Ectodermal cell (in vitro differentiated cells): ENCODE measurements around the gene PITX3.
"Not testable (repeated sequence)": the region's sequence is repeated elsewhere in the genome, so short reads cannot be mapped to it uniquely, and the experiment has no call there.

ENCODE experiments used
- H3K27ac ChIP-seq: 2 replicates; pipeline ENCODE4 v1.7.0; 2013; ENCODE audit warnings: mild to moderate bottlenecking, low read depth, low read length; ENCODE audit not compliant: insufficient read depth, poor library complexity, severe bottlenecking
- H3K27me3 ChIP-seq: 2 replicates; pipeline ENCODE4 v1.7.0; 2013; ENCODE audit warnings: mild to moderate bottlenecking, low read length; ENCODE audit not compliant: insufficient read depth, control insufficient read depth, poor library complexity, severe bottlenecking
- H3K36me3 ChIP-seq: one replicate; pipeline ENCODE4 v1.7.0; 2013; ENCODE audit warnings: low read length; ENCODE audit not compliant: control insufficient read depth, insufficient read depth
- H3K4me1 ChIP-seq: one replicate; pipeline ENCODE4 v1.7.0; 2013; ENCODE audit warnings: low read length; ENCODE audit not compliant: control insufficient read depth, insufficient read depth
- H3K4me3 ChIP-seq: 2 replicates; pipeline ENCODE4 v1.7.0; 2013; ENCODE audit warnings: low read depth, low read length, control low read depth; ENCODE audit not compliant: insufficient read depth
- H3K9me3 ChIP-seq: 2 replicates; pipeline ENCODE4 v1.7.0; 2013; ENCODE audit warnings: mild to moderate bottlenecking, low read length, moderate library complexity; ENCODE audit not compliant: control insufficient read depth
- whole genome bisulfite sequencing, 2 experiments: methylation state at CpG; one replicate each; pipeline ENCODE4 v1.1.7; 2013; ENCODE audit warnings: missing lambda C conversion rate in 2 of 2; 5-methylcytosine and 5-hydroxymethylcytosine counted together

The PITX3 gene

GRCh38 chr10:102230861-102231356, 10.4 kb downstream of the PITX3 start:
- no peaks in the 10 kb centered on the region for H3K36me3 ChIP-seq
- H3K4me1 ChIP-seq: peaks cover 6% of the 10 kb centered on the region
- WGBS, 2 experiments: 1 to 2% methylated on average over 52 of the region's 52 CpGs
- no peaks in the 10 kb centered on the region for H3K9me3 ChIP-seq
- H3K4me3 ChIP-seq: peak overlapping the region; percentile 38
- peaks cover 98% of the 10 kb centered on the region for H3K27me3 ChIP-seq
- H3K27ac ChIP-seq: no peak overlapping the region

DNA sequence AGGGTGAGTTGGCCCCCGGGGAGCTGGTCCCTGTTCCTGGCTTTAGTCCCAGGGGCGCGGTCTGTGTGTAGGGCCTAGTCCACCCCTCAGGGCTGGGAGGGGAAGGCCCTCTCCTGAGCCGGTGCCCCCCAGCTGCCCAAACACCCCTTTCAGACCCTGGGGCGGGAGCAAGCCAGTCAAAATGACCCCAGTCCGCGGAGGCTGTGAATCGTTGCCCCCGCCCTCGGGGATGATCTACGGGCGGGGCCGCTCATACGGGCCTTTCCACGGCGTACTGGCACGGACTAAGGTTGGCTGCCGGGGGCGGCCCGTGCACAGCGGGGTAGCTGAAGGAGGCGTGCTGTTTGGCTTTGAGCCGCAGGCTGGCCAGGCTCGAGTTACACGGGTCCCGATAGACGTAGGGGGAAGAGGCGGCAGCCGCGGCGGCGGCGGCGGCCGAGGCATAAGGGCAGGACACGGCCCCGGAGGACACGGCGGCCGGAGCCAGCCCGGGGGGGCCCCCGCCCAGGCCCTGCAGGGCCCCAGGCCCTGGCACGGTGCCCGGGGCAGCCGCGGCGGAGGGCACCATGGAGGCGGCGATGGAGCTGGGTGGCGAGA, 10.9 kb downstream of the PITX3 start:
- H3K9me3 ChIP-seq: no peaks in the 10 kb centered on the region
- peak overlapping the region; percentile 38 for H3K4me3 ChIP-seq
- peaks cover 6% of the 10 kb centered on the region for H3K4me1 ChIP-seq
- WGBS, 2 experiments: 2% methylated on average over 50 of the region's 50 CpGs
- H3K27me3 ChIP-seq: peaks cover 98% of the 10 kb centered on the region
- H3K27ac ChIP-seq: no peak overlapping the region
- no peaks in the 10 kb centered on the region for H3K36me3 ChIP-seq

GRCh38 chr10:102229810-102230263, 11.5 kb downstream of the PITX3 start:
- Histone ChIP-seq H3K36me3 (no peaks in the 10 kb centered on the region), H3K9me3 (no peaks in the 10 kb centered on the region), H3K27ac (no peak overlapping the region), H3K4me3 (peak overlapping the region; percentile 38), H3K27me3 (peaks cover 99% of the 10 kb centered on the region), H3K4me1 (peaks cover 5% of the 10 kb centered on the region)
- 3 to 4% methylated on average over 24 of the region's 24 CpGs for WGBS, 2 experiments

- Histone ChIP-seq H3K27me3 (peaks cover 96% of the 10 kb centered on the region), H3K27ac (no peak overlapping the region), H3K36me3 (no peaks in the 10 kb centered on the region), H3K9me3 (no peaks in the 10 kb centered on the region), H3K4me3 (no peak overlapping the region), H3K4me1 (no peaks in the 10 kb centered on the region)
- WGBS, 2 experiments: 82 to 84% methylated on average over 8 of the region's 8 CpGs
Measured at GRCh38 chr10:102227050-102227449, 14.3 kb downstream of the PITX3 start.

DNA sequence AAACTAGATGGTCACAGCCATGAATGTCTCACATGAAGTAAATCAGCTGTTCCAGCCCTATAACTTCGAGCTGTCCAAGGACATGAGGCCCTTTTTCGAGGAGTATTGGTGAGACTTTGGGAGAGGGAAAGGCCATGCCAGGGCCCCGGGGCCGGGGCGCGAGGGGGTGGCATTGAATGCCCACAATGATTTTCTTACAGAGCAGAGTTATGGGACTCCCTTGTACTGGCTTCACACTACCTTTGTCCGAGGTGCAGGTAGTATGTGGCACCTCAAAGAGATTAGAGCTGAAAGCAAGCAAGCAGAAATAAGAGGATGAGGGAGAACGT, 14.8 kb downstream of the PITX3 start:
- H3K27me3 ChIP-seq: peaks cover 95% of the 10 kb centered on the region
- H3K9me3 ChIP-seq: no peaks in the 10 kb centered on the region
- H3K4me1 ChIP-seq: no peaks in the 10 kb centered on the region
- no peak overlapping the region for H3K27ac ChIP-seq
- 73 to 75% methylated on average over 8 of the region's 8 CpGs for WGBS, 2 experiments
- H3K36me3 ChIP-seq: no peaks in the 10 kb centered on the region
- H3K4me3 ChIP-seq: no peak overlapping the region

GRCh38 chr10:102225646-102226541, 15.4 kb downstream of the PITX3 start, which contains the start of gene ELOVL3:
Gene ELOVL3, plus strand, starts transcription at chr10:102226299. Its CDS starts 250 bp downstream, at chr10:102226549.
- Histone ChIP-seq H3K4me1 (no peaks in the 10 kb centered on the region), H3K36me3 (no peaks in the 10 kb centered on the region), H3K9me3 (no peaks in the 10 kb centered on the region), H3K27me3 (peaks cover 92% of the 10 kb centered on the region), H3K4me3 (peak within 1 kb of the TSS; percentile 16), H3K27ac (no peak within 1 kb of the TSS)
- WGBS, 2 experiments: 8% methylated on average over 47 of the region's 47 CpGs

DNA sequence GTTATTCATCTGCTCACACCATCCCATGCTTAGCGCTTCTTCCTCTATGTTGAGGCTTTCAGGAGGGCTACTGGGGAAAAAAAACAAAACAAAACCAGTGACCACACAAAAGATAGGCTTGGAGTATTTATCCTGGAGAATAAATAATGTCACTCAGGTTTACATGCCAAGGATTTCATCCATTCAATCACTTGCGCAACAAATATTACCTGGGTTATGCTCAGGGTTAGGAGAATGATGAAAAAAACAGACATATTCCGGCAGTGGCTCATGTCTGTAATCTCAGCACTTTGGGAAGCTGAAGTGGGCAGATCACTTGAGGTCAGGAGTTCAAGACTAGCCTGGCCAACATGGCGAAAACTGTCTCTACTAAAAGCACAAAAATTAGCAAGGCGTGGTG, 18.5 kb downstream of the PITX3 start:
- H3K36me3 ChIP-seq: no peaks in the 10 kb centered on the region
- WGBS, 2 experiments: 86 to 91% methylated on average over 5 of the region's 5 CpGs
- peaks cover 64% of the 10 kb centered on the region for H3K27me3 ChIP-seq
- H3K4me3 ChIP-seq: no peak overlapping the region
- H3K9me3 ChIP-seq: no peaks in the 10 kb centered on the region
- no peaks in the 10 kb centered on the region for H3K4me1 ChIP-seq
- no peak overlapping the region for H3K27ac ChIP-seq

- Histone ChIP-seq H3K9me3 (no peaks in the 10 kb centered on the region), H3K4me3 (no peak overlapping the region), H3K27ac (no peak overlapping the region), H3K27me3 (peaks cover 42% of the 10 kb centered on the region), H3K4me1 (no peaks in the 10 kb centered on the region), H3K36me3 (no peaks in the 10 kb centered on the region)
Measured at GRCh38 chr10:102220612-102221011, 20.7 kb downstream of the PITX3 start.

DNA sequence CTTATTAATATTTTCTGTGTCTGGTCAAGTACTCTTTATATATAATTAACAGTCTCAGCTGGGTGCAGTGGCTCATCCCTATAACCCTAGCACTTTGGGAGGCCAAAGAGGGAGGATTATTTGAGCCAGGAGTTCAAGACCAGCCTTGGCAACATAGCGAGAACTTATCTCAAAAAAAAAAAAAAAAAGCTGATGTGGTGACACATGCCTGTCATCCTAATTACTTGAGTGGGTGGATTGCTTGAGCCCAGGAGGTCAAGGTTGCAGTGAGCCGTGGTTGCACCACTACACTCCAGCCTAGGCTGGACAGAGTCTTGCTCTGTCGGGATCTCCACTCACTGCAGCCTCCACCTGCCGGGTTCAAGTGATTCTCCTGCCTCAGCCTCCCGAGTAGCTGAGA, 21.9 kb downstream of the PITX3 start:
- Histone ChIP-seq H3K27me3 (peaks cover 30% of the 10 kb centered on the region), H3K4me3 (no peak overlapping the region), H3K27ac (no peak overlapping the region), H3K4me1 (no peaks in the 10 kb centered on the region), H3K36me3 (no peaks in the 10 kb centered on the region), H3K9me3 (no peaks in the 10 kb centered on the region)
- WGBS, 2 experiments: 86 to 91% methylated on average over 5 of the region's 5 CpGs

DNA sequence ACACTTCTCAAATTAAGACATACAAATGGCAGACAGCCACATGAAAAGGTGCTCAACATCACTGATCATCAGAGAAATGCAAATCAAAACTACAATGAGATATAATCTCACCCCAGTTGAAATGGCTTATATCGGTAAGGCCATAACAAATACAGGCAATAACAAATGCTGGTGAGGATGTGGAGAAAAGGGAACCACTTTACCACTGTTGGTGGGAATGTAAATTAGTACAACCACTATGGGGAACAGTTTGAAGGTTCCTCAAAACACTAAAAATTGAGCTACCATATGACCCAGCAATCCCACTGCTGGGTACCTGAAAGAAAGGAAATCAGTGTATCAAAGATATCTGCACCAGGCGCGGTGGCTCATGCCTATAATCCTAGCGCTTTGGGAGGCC, 27.7 kb downstream of the PITX3 start:
- H3K4me3 ChIP-seq, H3K9me3 ChIP-seq, H3K36me3 ChIP-seq, H3K4me1 ChIP-seq, H3K27ac ChIP-seq, H3K27me3 ChIP-seq: not testable (repeated sequence)
- 76 to 77% methylated on average over 4 of the region's 4 CpGs for WGBS, 2 experiments
